Activated naive CD4-positive, alpha-beta T cell treated with anti-CD3 and anti-CD28 coated beads, Interleukin-2, amount 50 U/mL, for 72 hours (primary cell): ENCODE data around the gene PRKAG1. TPM values are rescaled to one million over a fixed set of nuclear protein-coding genes. Genes with fewer than 3 reads are reported as not detected.
"Not testable (repeated sequence)": the region's sequence is repeated elsewhere in the genome, so short reads cannot be mapped to it uniquely, and the experiment has no call there.

ENCODE experiments used
- ATAC-seq, 2 donors: fragments of 150-1000 bp; cut with Tn5 transposase; 2 replicates each; pipeline ENCODE4 v1.10.0; 2021; ENCODE audit warnings: mild to moderate bottlenecking in 2 of 2, moderate library complexity in 2 of 2
- DNase-seq, 2 donors: peaks; one replicate each; pipeline ENCODE4 v3.0.0; 2021 to 2022; ENCODE audit warnings: low spot score in 2 of 2
- H3K27ac Mint-ChIP-seq, 2 donors: one replicate each; pipeline ENCODE4 v1.8.0; 2022; ENCODE audit warnings: mild to moderate bottlenecking in 2 of 2, mixed read lengths in 2 of 2
- H3K36me3 Mint-ChIP-seq, 2 donors: one replicate each; pipeline ENCODE4 v1.8.0; 2022; ENCODE audit warnings: mixed read lengths in 2 of 2
- H3K9me3 Mint-ChIP-seq, 2 donors: one replicate each; pipeline ENCODE4 v1.8.0; 2022; ENCODE audit warnings: mixed read lengths in 2 of 2
- total RNA-seq, 2 donors: library from RNA; stranded (reverse); gene quantifications; one replicate each; pipeline ENCODE4 v1.2.3, GENCODE V29; 2022

Gene PRKAG1
- 10 to 100 TPM; 52.5 to 58.7 TPM for total RNA-seq

DNA sequence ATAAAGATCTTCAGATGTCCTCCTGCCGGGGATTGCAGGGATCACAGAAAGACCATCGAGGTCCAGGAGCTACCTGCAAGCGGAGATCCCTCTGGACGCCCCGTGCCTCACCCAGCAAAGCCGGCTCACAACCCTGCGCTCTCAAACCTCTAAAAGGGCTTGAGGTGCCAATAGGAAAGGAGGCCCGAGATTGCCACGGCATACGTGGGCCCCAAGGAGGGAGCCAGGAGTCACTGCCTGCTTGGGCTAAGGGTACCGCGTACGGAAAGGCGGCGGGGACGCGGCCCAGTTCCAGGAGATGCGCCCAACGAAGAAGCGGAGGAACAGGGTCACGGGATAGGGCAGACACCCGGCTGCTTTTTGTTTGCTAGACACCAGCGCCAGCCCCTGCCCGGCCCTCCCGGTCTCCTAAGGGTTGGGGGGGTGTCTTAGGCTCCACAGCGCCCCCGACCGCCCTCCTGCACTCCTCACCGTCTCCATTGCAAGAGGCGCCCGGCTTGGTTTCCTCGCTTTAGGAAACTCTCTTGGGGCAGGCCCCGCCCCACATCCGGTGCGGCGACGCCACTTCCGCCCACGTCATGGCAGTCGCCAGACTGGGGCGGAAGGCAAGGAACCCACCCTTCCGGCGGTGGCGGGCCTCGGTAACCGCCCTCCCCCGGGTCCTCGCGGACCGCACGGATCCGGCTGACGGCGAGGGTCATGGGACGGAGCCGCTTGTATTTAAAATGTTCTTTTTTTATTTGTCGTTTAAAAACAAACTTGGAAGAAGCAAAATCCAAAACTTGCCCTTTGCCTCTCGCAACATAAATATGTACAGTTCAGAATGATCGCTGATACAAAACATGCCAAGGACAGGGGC, at the start of gene PRKAG1:
TSS of gene PRKAG1 (minus strand) at position 516 of the 859 bp plus-strand sequence. CDS start at position 480, 36 bp downstream.
- Mint-ChIP-seq H3K9me3 (no peaks in the 10 kb centered on the region), H3K27ac (peak within 1 kb of the TSS; percentile 91 to 98), H3K36me3 (peaks cover 9 to 28% of the 10 kb centered on the region in 2 donors)
- ATAC-seq (peak; percentile 93 to 94), DNase-seq (peak; percentile 94 to 95)

DNA sequence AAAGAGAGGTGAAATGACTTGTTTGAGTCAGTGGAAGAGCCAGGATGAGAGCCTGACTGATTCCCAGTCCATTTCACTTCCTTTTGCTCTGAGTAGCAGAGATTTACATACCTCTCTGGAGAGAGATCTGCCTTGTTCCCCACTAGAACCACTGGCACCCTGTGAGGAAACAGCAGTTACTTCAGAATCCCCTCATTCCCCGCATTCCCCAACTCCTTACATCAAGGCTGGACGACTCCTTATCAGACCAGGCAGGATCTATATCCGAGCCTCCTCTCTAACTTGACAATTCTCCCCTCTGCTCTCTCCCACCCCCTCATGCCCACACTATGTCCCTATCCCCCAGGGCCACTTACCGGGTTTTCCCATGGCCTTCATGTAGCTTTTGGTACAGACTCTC, 47.5 kb upstream of the PRKAG1 start:
- peaks cover 10 to 11% of the 10 kb centered on the region in 2 donors for H3K36me3 Mint-ChIP-seq
- ATAC-seq (no peak), DNase-seq (no peak)
- H3K27ac Mint-ChIP-seq = no peak overlapping the region
- H3K9me3 Mint-ChIP-seq = no peaks in the 10 kb centered on the region

DNA sequence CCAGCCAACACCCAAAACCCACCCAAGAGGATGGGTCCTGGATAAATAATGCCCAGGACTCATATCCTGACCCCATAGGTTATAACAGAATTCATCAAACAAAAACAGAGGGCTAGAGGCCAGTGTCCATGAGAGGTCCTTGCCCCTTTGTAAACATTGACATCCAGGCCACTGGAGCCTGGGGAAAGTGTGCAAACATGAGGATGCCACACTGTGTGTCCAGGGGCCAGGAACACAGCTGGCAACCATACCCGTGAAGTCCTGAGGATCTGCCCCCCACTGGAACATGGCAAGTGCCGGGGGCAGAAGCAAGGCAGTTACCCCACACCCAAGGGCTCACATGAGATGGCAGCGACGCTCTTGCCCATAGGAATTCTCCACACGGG, 46.2 kb upstream of the PRKAG1 start:
- H3K36me3 Mint-ChIP-seq = peaks cover 11 to 14% of the 10 kb centered on the region in 2 donors
- no peak overlapping the region for H3K27ac Mint-ChIP-seq
- ATAC-seq = no peak
- no peak for DNase-seq
- H3K9me3 Mint-ChIP-seq = no peaks in the 10 kb centered on the region

DNA sequence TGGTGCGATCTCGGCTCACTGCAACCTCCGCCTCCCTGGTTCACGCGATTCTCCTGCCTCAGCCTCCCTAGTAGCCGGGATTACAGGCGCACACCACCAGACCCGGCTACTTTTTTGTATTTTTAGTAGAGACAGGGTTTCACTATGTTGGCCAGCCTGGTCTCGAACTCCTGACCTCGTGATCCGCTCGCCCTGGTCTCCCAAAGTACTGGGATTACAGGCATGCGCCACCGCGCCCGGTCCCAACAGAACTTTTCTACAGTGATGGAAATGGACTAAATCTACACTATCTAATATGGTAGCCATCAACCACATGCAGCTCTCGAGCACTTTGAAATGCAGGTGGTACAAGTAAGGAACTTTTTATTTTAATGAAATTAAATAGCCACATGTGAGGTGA, 43.3 kb upstream of the PRKAG1 start:
- H3K9me3 Mint-ChIP-seq, H3K27ac Mint-ChIP-seq, DNase-seq, ATAC-seq: not testable (repeated sequence)
- H3K36me3 Mint-ChIP-seq = peaks cover 15 to 16% of the 10 kb centered on the region in 2 donors

DNA sequence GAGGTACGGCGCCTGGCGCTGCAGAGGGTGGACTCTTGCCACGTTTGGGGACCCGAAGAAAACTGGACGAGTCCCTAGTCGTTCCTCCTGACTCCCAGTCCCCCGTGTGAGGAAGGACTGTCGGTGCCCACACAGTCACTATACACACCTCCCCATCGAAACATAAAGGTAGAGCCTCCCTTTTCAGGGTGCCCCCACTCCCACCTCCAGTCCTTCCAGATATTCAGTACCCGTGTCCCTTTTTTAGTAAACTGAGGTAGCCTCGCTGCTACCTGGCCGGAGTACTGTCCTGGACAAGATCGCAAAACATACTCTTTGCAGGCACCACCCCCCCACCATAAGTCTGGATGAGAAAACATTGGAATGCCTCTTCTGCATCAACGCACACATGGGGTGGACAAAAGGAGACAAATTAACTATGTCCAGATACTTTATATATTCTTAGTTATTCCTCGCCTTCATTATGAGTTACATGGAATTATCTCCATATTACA, 42.6 kb upstream of the PRKAG1 start:
- H3K27ac Mint-ChIP-seq = peak overlapping the region; percentile 92 to 96
- no peaks in the 10 kb centered on the region for H3K9me3 Mint-ChIP-seq
- DNase-seq (no peak), ATAC-seq (peak; percentile 4 to 5)
- peaks cover 16% of the 10 kb centered on the region in 2 donors for H3K36me3 Mint-ChIP-seq

DNA sequence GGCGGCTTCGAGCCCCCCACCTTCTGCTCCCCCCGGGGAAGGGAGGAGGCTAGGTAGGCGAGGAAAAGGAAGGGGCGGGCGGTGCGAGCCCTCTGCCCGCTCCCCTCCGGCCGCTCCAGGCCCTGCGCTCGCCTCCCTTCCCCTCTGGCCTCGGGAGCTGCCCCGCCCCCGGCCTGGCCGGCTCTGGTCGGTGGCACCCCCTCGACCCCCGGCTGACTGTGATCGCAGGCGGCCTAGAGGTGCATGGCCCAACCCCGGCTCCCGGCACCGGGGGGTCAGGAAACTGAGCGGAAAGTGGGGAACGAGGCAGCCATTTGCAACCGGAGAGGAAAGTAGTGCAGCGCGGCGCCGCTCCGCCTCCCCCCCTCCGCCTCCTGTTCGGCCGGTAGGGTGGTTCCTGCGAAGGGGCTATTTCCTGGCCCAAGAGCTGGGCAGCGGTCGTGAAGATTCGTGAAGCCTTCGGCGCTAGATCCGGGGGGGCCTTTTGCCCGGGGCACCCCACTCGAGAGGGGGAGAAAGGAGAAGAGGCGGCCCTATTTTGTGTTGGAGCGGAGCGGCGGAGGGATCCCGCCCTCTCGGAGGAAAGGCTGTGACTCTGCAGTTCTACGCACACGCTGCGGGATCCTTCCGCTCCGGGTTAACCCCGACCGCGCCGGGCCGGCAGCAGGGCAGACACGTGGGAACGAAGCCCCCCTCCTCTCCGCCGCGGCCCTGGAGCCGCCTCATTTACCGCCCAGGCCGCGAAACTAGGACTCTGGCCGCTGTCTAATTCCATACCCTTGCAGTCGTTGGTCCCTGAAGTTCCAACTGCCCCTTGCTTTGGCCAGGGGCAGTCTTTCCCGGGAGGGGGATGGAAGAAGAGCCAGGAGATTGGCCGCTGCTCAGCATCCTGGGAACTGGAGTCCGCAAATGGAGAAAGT, 41.9 kb upstream of the PRKAG1 start, which contains the start of gene KMT2D:
TSS of gene KMT2D (minus strand) at position 558 of the 920 bp plus-strand sequence. CDS start 5,470 bp downstream, outside the sequence.
- DNase-seq (peak; percentile 85 to 92), ATAC-seq (peak; percentile 79 to 83)
- Mint-ChIP-seq H3K36me3 (peaks cover 16 to 22% of the 10 kb centered on the region in 2 donors), H3K9me3 (no peaks in the 10 kb centered on the region), H3K27ac (peak within 1 kb of the TSS; percentile 95 to 97)

DNA sequence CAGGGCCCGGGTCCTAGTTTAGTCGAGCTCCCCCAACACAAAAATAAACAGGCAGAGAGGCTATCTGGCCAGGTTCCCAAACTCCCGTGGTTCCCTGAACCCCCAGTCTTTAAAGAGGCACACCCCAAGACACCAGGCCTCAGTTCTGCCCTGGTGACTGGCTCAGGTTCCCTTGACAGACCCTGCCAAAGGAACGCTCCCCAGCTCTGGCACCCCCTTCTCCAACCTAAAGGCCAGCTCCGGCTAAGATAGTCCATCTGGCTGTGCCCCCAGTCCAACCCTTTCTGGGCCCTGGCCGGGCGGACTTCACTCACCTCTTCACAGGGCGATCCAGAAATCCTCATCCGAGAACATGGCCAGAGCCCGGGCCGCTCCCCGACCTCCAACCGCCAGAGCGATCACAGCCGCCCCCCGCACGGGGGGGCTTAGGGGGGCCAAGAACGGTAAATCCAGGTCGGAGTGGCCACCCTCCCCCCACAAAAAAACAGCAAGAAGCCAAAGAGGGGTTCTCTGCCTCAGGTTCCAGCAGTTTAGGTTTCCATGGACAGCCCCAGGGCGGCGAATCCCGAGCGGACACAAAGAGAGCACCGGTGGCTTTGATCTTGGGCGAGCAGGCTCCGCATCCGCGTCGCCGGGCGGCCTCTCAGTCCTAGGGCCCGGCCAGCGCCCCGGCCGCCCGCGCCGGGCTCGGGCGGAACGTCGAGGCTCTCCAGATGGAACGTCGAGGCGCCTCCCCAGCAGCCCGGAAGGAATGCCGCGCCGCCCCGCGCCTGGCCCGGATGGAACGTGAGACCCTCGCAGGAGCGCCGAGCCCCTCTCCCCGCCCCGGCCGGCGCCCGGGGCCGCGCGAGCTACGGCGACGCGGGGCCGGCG, 41.0 kb upstream of the PRKAG1 start:
- DNase-seq (peak in 1 of 2 donors; percentile 29), ATAC-seq (peak; percentile 10 to 27)
- Mint-ChIP-seq H3K9me3 (no peaks in the 10 kb centered on the region), H3K36me3 (peaks cover 16 to 28% of the 10 kb centered on the region in 2 donors), H3K27ac (peak overlapping the region; percentile 95 to 97)

DNA sequence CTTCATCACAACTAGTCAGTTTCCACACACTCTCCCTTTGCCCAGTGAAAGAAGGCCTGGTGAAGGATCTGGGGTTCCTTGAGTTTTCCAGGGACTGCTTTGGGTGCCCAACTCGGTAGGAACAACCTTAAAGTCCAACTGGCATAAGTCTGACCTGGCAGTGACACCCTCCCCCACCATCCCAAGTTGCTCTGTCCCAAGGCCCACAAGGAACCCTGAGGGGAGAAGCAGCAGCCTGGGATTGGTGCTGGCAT, 40.4 kb upstream of the PRKAG1 start:
- no peak for DNase-seq
- no peaks in the 10 kb centered on the region for H3K9me3 Mint-ChIP-seq

DNA sequence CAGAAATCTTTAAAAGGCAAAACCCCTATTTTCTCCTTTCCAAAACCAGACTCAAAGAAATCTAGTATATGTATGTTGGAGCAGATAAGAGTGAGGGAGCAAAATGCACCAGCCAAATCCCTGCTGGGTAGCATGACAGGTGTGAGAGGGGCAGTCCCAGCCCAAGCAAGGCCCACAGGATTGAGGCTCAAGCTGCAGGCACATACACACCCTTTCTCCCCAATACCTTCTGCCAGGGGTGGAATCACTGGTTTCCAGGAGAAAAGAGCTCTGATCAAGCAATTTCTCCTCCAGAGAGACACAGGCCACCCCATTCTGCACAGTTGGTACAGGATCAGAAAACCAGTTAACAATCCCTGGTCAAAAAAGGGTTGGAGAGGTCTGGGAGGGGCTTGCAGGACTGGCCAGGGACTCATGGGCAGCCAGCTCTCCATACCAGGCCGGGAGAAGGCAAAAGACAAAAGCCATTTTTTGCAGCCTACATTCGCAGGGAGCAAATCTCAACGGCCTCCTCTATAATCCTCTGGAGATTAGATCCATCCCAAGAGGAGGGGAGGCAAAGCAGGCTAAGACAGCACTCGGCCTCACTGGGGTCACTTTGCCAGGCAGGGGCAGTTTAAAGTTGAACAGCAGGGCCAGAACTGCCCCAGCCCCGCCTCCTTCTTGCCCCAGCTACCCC, 39.9 kb upstream of the PRKAG1 start:
- peak overlapping the region; percentile 95 to 97 for H3K27ac Mint-ChIP-seq
- peaks cover 16 to 29% of the 10 kb centered on the region in 2 donors for H3K36me3 Mint-ChIP-seq
- ATAC-seq (no peak), DNase-seq (no peak)
- H3K9me3 Mint-ChIP-seq = no peaks in the 10 kb centered on the region

More for the DNA sequence above, 40.4 kb upstream of the PRKAG1 start:
- ATAC-seq = no peak
- H3K36me3 Mint-ChIP-seq = peaks cover 16 to 29% of the 10 kb centered on the region in 2 donors
- peak overlapping the region; percentile 95 to 97 for H3K27ac Mint-ChIP-seq

DNA sequence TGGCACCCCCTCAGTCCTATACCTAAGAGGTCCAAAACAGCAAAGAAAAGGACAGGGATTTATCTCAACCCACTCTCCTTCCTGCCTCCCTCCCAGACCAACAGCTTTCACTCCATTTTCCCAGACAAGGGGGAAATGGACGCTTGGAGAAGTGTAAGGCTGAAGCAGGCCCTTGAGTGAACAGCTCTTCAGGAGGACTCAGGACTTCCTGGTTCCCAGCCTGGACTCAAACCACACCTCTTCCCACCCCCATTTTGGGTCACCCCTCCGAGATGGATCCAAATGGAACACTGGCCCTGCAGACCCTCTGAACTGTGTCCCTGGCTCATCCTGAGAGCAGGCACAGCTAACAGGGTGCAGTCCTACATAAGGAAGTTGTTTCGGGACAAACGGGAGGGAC, 39.3 kb upstream of the PRKAG1 start:
- peaks cover 16 to 29% of the 10 kb centered on the region in 2 donors for H3K36me3 Mint-ChIP-seq
- ATAC-seq (no peak), DNase-seq (no peak)
- peak overlapping the region; percentile 95 to 97 for H3K27ac Mint-ChIP-seq
- H3K9me3 Mint-ChIP-seq = no peaks in the 10 kb centered on the region

DNA sequence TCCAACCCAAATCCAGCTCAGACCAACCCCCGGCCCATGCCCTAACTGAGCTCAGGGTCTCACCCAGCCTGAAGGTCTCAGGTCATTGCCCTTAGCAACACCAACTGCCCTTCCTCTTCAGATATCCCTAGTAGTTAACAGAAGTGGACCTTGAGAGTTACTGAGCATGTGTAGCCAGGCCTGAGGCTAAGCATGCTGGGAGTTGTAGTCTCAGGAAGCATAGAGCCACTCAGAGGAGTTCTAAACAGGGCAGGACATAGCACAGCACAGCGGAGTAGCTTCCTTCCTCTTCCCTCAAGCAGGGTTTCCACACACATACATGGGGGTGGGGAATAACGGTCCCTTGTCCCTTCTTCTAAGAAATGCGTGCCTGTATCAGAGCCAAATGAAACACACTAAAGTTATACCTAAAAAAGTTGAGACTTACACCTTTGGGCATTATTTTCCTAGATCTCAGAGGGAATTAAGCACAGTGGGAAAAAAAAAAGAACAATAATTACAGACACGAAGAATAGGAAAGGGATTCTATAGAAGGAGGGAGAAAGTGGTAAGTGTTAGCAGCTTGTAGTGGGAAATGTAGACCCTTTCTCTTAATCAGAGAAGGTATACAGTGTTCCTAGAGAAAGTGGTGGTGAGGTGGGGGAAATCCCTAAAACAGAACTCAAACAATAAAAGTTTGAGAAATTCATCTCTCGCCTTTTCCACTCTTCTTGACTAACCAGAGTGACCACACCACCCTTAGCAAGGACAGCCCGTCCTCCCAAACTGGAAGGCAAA, 37.6 kb upstream of the PRKAG1 start:
- H3K36me3 Mint-ChIP-seq = peaks cover 25 to 38% of the 10 kb centered on the region in 2 donors
- ATAC-seq (peak; percentile 50 to 71), DNase-seq (peak in 1 of 2 donors; percentile 43)
- peak overlapping the region; percentile 90 to 95 for H3K27ac Mint-ChIP-seq
- no peaks in the 10 kb centered on the region for H3K9me3 Mint-ChIP-seq

DNA sequence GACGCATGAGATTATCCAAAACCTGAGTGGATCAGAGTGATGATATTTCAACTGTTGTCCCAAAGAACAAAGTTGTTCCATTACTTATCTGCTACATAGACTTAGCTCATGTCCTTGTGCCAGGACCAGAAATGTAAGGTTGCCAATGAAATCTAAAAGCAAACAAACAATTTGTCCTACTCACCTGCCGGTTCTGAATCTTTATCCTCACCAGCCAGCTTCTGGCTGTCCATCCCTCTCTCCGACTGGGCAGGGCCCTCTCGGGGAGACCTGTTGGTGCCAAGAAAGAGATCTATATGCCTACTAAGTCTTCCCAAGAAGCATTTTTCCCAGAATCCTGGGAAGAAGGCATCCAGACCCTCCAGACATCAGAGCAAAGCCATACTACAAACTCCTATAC, 36.5 kb upstream of the PRKAG1 start:
- no peak for DNase-seq
- Mint-ChIP-seq H3K9me3 (no peaks in the 10 kb centered on the region), H3K36me3 (peaks cover 25 to 37% of the 10 kb centered on the region in 2 donors), H3K27ac (peak overlapping the region in 1 of 2 donors; percentile 95)
- no peak for ATAC-seq

DNA sequence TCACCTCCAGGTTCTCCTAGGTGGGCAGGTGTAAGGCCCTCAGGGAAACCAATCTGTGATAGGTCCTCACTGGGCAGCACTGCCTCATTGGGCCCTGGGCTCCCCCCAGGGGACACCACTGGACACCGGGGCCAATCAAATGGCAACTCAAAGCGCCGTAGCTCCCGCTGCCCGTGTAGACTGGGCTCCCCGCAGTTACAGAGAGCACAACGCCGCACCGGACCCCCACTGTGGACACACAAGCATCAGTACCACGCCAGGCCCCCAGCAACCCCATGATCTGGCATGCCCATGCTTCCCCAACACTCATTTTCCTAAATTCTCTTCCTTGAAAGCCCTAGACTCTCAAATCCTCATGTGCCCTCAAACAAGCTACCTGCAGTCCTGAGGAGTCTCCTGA, 35.9 kb upstream of the PRKAG1 start:
- no peak for DNase-seq
- Mint-ChIP-seq H3K9me3 (no peaks in the 10 kb centered on the region), H3K36me3 (peaks cover 24 to 39% of the 10 kb centered on the region in 2 donors), H3K27ac (peak overlapping the region in 1 of 2 donors; percentile 95)
- ATAC-seq = no peak

DNA sequence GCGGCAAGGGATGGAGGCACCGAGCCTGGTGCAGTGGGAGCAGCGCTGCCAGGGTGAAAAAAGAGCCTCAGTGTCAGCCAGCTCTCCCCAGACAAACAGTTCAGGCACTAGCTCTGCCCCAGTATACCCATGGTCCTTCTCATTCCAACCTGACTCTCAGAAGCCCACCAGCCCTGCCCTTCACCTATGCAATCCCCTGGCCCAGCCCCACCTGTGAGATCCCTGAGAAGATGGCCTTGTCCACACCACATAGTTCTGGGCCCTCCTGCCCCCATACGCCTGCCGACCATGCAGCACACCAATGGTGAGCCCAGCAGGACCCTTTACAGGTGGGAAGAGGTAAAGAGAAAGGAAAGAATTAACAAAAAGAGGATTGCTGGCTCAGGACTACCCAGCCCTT, 35.5 kb upstream of the PRKAG1 start:
- DNase-seq (no peak), ATAC-seq (no peak)
- Mint-ChIP-seq H3K36me3 (peaks cover 21 to 35% of the 10 kb centered on the region in 2 donors), H3K27ac (peak overlapping the region in 1 of 2 donors; percentile 65), H3K9me3 (no peaks in the 10 kb centered on the region)
